ENCODE measurements around the gene PTPRK.

The PTPRK gene

DNA sequence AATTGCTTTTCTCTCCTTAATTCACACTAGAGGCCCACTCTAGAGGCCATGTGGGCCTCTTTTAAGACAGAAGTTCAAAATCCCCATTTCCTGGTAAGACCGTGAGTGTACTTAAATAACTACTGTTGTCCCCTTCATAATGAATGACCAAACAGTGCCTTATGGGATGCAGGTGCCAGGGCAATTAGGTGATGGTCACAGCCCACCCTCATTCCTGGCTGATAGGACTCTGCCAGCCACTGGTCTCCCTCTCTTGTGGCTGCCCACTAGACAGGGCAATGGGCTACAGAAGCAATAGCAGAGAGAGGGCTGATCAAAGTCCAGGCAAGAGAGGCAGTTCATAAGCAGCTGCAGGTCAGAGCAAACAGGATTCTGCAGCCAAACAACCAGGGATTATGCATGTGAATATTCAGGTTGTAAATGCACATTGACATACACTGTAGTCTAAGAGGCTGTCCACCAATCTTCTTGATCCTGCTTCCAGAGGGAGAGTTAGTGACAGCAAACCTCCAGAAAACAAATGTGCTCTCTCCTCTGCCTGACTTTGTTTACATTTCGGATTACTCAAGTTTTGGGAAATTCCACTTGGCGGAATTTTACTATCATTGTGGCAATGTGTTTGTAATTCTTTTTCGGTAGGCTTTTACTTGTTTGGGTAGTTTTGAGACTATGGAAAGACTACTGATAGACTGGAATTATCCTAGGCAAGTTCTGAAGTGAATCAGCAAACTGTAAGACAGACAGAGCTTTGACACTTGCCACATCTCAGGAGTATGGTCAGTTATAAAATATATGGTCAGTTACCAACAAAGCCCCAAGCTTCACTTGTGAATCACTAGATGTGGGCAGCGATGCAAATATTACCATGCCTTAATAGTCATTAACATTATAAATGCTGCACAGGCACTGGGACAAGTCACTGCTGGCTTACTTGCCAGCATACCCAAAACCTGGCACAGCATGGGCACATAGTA is 12.8 kb downstream of the PTPRK start:
- TF ChIP-seq SPI1 (IDR thresholded peaks at IDR 0.05; ENCODE audit: low read depth, low read length): no peak
- DNase-seq (ENCODE audit: insufficient read length, low spot score) (no peak), FAIRE-seq (no peak)

DNA sequence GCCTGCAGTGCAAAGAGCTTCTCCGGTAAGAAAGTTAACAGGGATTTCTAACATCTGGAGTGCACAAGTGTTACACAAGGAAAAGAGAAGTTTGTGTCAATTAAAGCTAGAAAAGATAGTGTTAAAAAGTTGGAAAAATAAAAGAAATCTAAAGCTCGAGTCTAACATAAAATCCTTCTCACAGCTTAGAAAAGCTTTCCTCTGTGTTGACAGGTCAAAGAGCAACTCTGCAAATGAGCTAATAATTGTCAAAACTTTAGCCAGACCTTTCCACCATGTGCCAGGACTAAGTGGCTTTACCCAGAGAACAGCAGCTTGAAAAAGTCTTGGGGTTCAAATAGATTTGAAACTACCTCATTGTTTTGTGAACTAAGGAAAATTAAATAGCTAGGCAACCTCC is 14.8 kb downstream of the PTPRK start:
- DNase-seq (ENCODE audit: insufficient read length, low spot score): no peak
- FAIRE-seq: no peak
- TF ChIP-seq POLR2A (IDR thresholded peaks at IDR 0.05; ENCODE audit: low read depth, low read length) (no peak), SPI1 (IDR thresholded peaks at IDR 0.05; ENCODE audit: low read depth, low read length) (no peak), TAF1 (IDR thresholded peaks at IDR 0.05; ENCODE audit: low read depth, low read length) (no peak), PAX5 (IDR thresholded peaks at IDR 0.05; ENCODE audit: insufficient read depth, low read length, severe bottlenecking) (no peak), POU2F2 (IDR thresholded peaks at IDR 0.05; ENCODE audit: low read depth, low read length) (no peak), POLR2AphosphoS5 (IDR thresholded peaks at IDR 0.05; ENCODE audit: low read depth, low read length) (no peak)

DNA sequence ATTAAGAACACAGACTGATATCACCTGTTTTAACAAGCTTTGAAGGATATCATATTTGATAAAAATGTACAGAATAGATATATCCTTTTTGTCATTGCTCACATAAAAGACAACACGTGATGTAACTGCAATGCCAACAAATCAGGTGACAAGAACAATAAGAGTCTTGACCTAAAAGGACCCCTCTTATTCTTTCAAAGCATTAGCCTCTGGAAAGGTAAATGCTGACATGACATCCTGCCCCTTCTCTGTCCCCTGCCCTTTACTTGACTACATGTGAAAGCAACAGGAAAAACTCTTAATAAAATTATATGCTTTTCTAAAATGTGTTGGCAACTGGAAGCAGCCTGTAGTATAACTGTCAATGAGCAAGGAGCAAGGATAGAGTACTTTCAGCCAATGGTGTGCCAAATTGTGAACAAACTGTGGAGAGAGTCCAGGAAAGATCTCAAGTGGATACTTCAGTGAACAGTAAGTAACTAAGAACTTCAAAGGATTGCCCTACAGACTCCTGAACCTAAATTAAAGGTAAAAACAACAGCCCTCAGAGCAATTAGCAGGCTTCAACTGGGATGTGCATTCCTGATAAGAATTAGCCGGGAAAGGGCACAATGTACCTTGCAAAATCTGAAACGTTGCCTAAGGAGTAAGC is 16.3 kb downstream of the PTPRK start:
- no peak for TF ChIP-seq POLR2A (IDR thresholded peaks at IDR 0.05; ENCODE audit: low read depth, low read length)
- TF ChIP-seq POU2F2 (IDR thresholded peaks at IDR 0.05; ENCODE audit: low read depth, low read length): no peak
- TF ChIP-seq POLR2AphosphoS5 (IDR thresholded peaks at IDR 0.05; ENCODE audit: low read depth, low read length): no peak
- TF ChIP-seq SPI1 (IDR thresholded peaks at IDR 0.05; ENCODE audit: low read depth, low read length): no peak
- TF ChIP-seq PAX5 (IDR thresholded peaks at IDR 0.05; ENCODE audit: insufficient read depth, low read length, severe bottlenecking): no peak
- no peak for TF ChIP-seq TAF1 (IDR thresholded peaks at IDR 0.05; ENCODE audit: low read depth, low read length)
- FAIRE-seq (no peak), DNase-seq (ENCODE audit: insufficient read length, low spot score) (no peak)

DNA sequence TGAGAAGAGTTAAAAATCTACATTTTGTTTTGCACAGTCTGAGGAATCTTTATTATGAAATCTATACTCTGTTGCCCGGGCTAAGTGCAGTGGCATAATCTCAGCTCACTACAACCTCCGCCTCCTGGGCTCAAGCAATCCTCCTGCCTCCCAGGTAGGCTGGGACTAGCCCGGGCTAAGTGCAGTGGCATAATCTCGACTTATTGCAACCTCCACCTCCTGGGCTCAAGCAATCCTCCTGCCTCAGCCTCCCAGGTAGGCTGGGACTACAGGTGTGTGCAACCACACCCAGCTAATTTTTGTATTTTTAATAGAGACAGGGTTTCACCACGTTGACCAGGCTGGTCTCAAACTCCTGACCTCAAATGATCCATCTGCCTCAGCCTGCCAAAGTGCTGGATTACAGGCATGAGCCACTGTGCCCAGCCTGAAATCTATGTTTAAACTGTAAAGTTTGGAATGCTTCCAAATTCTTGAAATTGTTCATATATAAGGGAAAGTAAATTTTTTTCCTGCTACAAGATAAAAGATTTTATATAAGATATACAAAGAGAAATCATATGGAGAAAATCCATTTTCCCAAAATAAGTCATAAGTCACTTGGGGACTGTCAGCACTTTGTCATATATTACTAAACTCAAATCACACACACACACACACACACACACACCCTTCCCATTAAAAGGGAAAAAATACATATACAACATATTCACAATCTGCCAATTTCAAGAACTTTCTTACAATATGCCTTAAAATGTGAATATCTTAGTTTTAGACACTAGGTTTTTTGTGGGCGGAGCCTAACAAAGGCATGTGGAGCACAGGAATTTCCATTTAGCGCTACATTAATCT is 19.4 kb downstream of the PTPRK start:
- DNase-seq (ENCODE audit: insufficient read length, low spot score) (no peak), FAIRE-seq (no peak)
- no peak for TF ChIP-seq TAF1 (IDR thresholded peaks at IDR 0.05; ENCODE audit: low read depth, low read length)
- TF ChIP-seq SPI1 (IDR thresholded peaks at IDR 0.05; ENCODE audit: low read depth, low read length): no peak
- TF ChIP-seq POLR2AphosphoS5 (IDR thresholded peaks at IDR 0.05; ENCODE audit: low read depth, low read length): no peak
- TF ChIP-seq POLR2A (IDR thresholded peaks at IDR 0.05; ENCODE audit: low read depth, low read length): no peak
- no peak for TF ChIP-seq PAX5 (IDR thresholded peaks at IDR 0.05; ENCODE audit: insufficient read depth, low read length, severe bottlenecking)
- no peak for TF ChIP-seq POU2F2 (IDR thresholded peaks at IDR 0.05; ENCODE audit: low read depth, low read length)

DNA sequence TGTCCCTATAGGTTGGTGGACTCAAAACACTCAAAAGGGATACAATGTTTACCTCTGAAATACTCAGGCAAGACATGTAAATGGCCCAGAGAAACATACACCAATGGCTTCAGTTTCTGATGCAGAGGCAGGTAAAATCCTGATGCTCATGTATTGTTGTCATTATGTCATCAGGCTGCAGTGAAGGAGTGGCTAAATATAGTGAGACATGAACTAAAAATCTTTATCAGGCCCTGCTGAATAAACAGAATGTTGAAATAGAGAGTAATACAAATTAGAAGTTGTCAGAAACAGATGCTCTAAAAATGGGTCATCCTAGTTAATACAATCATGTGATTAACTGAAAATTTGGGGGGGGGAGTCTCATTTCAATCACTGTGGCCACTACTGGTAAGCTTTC is 20.4 kb downstream of the PTPRK start:
- no peak for DNase-seq (ENCODE audit: insufficient read length, low spot score)
- FAIRE-seq: no peak
- TF ChIP-seq PAX5 (IDR thresholded peaks at IDR 0.05; ENCODE audit: insufficient read depth, low read length, severe bottlenecking): no peak

DNA sequence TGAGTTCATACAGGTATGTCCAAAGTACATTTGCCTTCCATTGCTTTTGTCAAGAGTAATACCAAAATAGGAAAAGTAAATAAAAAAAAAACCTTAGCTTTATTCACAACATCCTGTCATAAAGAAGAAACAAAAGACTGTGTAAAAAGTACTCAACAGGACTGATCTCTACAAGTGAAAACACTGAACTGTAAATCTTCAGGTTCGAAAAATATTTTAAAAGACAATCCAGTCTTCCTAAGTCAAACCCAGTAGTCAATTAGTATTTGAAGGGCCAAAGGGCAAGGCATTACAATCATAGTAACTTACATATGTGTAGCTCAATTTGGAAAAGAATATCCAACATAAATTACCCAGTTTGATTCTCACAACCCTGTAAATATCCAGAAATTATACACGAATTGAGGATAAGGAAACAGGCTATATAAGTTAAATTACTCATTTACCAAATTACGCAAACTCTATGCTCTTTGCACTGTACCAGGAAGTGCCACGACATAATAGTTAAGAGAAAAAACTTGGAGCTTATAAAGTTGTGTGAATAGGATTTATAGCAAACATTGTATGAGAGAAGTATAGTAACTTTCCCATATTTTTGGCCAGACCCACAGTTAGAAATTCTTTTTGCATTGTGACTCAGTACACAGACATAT is 21.2 kb downstream of the PTPRK start:
- DNase-seq (ENCODE audit: insufficient read length, low spot score): no peak
- no peak for TF ChIP-seq TAF1 (IDR thresholded peaks at IDR 0.05; ENCODE audit: low read depth, low read length)
- no peak for TF ChIP-seq SPI1 (IDR thresholded peaks at IDR 0.05; ENCODE audit: low read depth, low read length)
- TF ChIP-seq POLR2AphosphoS5 (IDR thresholded peaks at IDR 0.05; ENCODE audit: low read depth, low read length): no peak
- no peak for TF ChIP-seq POU2F2 (IDR thresholded peaks at IDR 0.05; ENCODE audit: low read depth, low read length)
- no peak for TF ChIP-seq POLR2A (IDR thresholded peaks at IDR 0.05; ENCODE audit: low read depth, low read length)
- TF ChIP-seq PAX5 (IDR thresholded peaks at IDR 0.05; ENCODE audit: insufficient read depth, low read length, severe bottlenecking): no peak
- no peak for FAIRE-seq

DNA sequence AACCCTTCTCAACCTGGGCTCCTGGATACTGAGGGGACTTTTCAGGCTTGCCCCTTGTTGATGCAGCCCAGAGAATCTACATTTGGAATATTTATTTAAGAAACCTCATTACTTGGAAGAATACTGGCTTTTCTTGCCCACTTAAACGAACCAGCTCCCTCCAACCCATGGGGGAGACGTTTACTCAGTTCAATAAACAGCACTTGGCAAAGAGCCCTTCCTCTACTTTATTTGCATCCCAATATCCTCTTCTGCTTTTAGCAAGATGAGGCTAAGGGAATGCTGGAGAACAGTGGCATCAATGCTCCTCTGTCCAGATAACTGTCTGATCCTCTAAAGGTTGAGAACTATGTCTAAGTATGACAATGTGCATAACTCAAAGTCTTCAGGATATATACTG is 22.2 kb downstream of the PTPRK start:
- TF ChIP-seq POU2F2 (IDR thresholded peaks at IDR 0.05; ENCODE audit: low read depth, low read length) (no peak), TAF1 (IDR thresholded peaks at IDR 0.05; ENCODE audit: low read depth, low read length) (no peak), SPI1 (IDR thresholded peaks at IDR 0.05; ENCODE audit: low read depth, low read length) (no peak), POLR2A (IDR thresholded peaks at IDR 0.05; ENCODE audit: low read depth, low read length) (no peak), POLR2AphosphoS5 (IDR thresholded peaks at IDR 0.05; ENCODE audit: low read depth, low read length) (no peak), PAX5 (IDR thresholded peaks at IDR 0.05; ENCODE audit: insufficient read depth, low read length, severe bottlenecking) (no peak)
- FAIRE-seq (no peak), DNase-seq (ENCODE audit: insufficient read length, low spot score) (no peak)

DNA sequence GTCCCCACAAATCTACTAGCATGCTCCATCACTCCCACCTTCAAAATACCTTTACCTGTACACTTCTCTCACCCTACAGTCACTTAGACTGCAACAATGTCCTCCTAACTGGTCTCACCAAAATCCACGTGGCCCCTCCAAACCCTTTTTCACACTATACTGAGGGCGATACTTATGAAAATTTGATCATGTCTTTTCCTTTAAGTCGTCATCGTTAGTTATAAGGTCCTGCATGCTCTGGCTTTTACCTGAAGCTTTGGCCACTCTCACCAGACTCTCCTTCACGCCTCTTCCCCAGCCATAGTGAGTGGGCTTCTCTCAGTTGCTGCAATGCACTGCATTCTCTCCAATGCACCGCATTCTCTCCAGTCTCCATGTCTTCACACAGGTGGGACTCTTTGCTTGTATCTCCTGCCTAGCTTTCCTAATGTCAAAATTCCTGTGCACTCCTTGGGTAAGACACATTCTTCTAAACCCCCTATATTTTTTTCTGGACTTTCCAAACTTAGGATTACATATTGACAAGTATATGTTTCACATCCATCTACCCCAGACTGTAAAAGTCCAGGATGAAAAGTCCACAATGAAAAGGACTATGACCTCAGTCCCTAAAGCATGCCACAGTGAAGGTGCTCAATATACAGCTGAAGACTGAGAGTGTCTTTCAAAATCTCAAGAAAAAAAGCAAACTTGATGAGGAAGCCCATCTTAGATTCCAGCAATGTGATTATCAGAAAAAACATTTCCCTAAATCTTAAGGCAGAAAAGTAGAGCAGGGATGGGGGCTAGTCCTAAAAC is 24.7 kb downstream of the PTPRK start:
- no peak for FAIRE-seq
- no peak for DNase-seq (ENCODE audit: insufficient read length, low spot score)
- no peak for TF ChIP-seq SPI1 (IDR thresholded peaks at IDR 0.05; ENCODE audit: low read depth, low read length)
- TF ChIP-seq POLR2A (IDR thresholded peaks at IDR 0.05; ENCODE audit: low read depth, low read length): no peak
- no peak for TF ChIP-seq PAX5 (IDR thresholded peaks at IDR 0.05; ENCODE audit: insufficient read depth, low read length, severe bottlenecking)
- no peak for TF ChIP-seq POU2F2 (IDR thresholded peaks at IDR 0.05; ENCODE audit: low read depth, low read length)

Measured in GM12891 (cell line).